CD4-positive, alpha-beta T cell treated with Interleukin-6 for 4 hours (primary cell): ENCODE results near the gene SMARCA4.

Experiments
- DNase-seq: peaks from one replicate; pipeline ENCODE4 v3.0.0-alpha.2; 2020; ENCODE audit warnings: mixed read lengths

The SMARCA4 gene

GRCh38 chr19:11017275-11018035 lies 56.6 kb downstream of the SMARCA4 start:
- DNase-seq, result no peak

DNA sequence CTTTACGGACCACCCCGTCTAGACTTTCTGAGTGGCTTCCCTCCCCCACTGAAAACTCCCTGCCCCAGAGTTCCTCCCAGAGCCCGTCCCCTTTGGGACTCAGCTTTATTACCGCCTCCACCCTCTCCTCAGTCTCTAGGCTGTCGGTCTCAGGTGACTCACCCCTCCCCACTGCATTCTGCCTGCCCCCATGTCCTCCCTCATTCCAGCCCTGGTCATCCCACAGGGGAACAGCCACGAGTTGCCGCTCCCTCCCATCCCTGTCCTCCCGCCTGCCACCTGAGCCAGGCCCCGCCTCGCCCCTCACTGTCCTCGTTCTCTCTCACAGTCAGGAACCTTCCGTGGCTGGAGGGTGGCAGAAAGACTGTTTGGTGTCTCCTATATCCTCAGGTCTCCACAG lies 57.3 kb downstream of the SMARCA4 start:
- DNase-seq, result no peak

GRCh38 chr19:11018763-11019162 lies 57.9 kb downstream of the SMARCA4 start:
- no peak for DNase-seq

DNA sequence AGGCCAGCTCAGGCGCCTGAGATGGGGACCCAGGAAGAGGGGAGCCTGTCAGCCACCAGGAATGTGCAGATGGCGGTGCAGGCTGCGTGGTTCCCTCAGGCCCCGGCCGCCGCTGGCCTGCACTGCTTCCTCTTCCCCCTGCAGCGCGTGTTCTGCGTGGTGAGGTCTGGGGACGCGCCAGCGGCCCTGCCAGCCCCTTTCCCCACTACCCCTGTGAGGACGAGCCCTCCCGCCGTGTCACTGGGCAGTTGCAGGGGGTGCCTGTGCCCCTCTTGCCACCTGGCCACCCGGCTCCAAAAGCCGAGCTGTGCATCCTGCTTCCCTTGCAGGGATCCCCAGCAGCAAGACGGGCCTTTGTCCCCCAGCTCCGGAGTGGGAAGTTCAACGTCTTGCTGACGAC lies 58.4 kb downstream of the SMARCA4 start:
- DNase-seq, result no peak

- no peak for DNase-seq
Observed at GRCh38 chr19:11019824-11020223, 59.0 kb downstream of the SMARCA4 start.

- no peak for DNase-seq
Observed at GRCh38 chr19:11020423-11020822, 59.6 kb downstream of the SMARCA4 start.

- DNase-seq, result no peak
Observed at GRCh38 chr19:11020982-11021759, 60.3 kb downstream of the SMARCA4 start.

DNA sequence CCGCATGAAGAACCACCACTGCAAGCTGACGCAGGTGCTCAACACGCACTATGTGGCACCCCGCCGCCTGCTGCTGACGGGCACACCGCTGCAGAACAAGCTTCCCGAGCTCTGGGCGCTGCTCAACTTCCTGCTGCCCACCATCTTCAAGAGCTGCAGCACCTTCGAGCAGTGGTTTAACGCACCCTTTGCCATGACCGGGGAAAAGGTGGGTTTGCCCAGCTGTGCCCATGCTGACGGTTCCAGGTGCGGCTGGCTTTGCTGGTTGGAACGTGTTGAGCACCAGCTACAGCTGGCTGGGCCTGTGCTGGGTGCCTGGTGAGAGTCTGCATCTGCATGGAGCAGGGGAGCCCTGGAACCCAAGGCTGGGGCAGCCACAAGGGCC lies 60.9 kb downstream of the SMARCA4 start:
- no peak for DNase-seq

GRCh38 chr19:11023016-11023415 lies 62.2 kb downstream of the SMARCA4 start:
- DNase-seq, result no peak

- no peak for DNase-seq
Observed at GRCh38 chr19:11023710-11024109, 62.9 kb downstream of the SMARCA4 start.

DNA sequence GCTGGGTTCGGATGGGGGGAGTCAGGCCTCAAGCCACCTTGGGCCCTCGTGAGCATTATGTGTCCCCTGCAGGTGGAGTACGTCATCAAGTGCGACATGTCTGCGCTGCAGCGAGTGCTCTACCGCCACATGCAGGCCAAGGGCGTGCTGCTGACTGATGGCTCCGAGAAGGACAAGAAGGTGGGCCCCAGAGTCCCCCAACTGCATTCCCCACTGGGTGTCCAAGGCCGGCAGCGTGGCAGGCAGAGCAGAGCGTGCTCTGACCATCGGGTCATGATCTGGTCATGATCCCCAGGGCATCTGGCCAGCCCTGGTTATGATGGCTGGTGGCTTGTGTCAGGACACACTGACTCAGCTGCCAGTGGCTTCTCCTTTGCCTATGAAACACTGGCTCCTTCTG lies 63.4 kb downstream of the SMARCA4 start:
- DNase-seq, result no peak

- DNase-seq, result no peak
Observed at GRCh38 chr19:11025006-11025405, 64.2 kb downstream of the SMARCA4 start.

DNA sequence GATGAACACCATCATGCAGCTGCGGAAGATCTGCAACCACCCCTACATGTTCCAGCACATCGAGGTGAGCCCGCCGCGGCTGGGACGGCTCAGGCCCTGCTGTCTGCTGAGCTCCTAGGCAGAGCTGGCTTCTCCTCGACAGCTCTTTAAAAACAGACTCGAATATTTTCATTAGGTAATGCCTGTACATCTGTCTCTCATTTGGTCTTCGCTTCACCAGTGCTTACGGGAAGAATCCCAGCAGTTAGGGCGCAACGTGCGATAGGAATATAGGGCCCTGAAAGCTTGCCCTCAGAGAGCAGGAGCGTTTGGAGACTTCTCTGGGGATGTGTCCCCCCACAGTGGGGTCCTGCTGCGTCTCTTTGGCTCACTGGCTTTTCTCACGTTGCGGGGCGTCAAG lies 64.6 kb downstream of the SMARCA4 start:
- DNase-seq, result no peak

GRCh38 chr19:11025997-11026396 lies 65.2 kb downstream of the SMARCA4 start:
- no peak for DNase-seq

DNA sequence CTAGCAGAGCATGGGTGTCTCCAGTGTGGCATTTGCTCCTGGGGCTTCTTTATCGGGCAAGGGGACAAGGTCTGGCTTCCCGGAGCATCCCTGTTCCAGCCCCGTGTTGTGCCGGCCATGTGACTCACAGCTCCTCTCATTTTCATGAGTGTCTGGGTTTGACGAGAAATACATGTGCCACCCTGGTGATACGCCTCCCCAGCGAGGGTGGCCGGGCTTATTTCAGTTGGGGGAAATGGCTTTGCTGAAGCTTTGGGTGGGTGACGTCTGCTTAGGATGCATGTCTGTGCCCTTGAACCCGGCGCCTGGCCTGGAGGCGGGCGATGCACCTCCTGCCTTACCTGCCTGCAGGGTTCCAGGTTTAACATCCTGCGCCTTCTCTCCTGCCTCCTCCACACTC lies 66.6 kb downstream of the SMARCA4 start:
- no peak for DNase-seq

- no peak for DNase-seq
Observed at GRCh38 chr19:11028146-11028545, 67.3 kb downstream of the SMARCA4 start.

- DNase-seq, result no peak
Observed at GRCh38 chr19:11031421-11032070, 70.7 kb downstream of the SMARCA4 start.

DNA sequence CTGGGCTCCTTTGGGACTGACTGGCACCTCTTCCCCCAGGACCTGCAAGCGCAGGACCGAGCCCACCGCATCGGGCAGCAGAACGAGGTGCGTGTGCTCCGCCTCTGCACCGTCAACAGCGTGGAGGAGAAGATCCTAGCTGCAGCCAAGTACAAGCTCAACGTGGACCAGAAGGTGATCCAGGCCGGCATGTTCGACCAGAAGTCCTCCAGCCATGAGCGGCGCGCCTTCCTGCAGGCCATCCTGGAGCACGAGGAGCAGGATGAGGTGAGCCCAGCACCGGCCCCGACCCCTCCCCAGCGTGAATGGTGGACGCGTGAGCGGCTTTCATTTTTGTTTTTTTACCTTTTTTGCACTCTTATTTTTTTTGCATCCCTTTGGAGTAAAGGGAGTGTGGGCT lies 72.4 kb downstream of the SMARCA4 start:
- DNase-seq, result no peak

GRCh38 chr19:11033763-11034162 lies 72.9 kb downstream of the SMARCA4 start:
- DNase-seq, result no peak

DNA sequence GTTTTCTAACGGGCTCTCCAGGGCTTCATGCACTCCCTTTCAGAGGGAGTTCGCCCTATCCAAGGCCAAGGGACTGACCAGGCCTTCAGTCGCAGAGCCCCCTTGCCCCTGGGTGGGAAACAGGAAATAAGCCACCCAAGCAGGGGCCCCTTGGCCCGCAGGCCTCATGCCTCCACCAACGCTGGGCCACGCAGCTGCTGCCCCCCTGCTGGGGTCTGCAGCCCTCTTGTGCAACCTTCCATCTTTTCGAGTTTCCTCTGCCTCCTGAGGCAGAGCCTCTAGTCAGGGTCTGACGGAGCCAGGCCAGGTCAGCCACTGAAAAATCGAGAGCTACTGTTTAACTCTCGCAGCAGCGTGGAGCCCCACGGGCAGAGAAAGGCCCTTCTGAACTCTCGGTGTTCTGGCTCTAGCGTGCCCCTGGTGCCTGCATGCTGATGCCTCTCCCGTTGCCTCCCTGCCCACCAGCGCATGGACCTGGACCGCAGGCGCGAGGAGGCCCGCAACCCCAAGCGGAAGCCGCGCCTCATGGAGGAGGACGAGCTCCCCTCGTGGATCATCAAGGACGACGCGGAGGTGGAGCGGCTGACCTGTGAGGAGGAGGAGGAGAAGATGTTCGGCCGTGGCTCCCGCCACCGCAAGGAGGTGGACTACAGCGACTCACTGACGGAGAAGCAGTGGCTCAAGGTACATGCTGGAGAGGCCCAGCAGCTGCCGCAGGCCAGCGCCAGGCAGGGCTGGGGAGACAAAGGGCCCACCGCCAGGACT lies 73.8 kb downstream of the SMARCA4 start:
- DNase-seq, result no peak

DNA sequence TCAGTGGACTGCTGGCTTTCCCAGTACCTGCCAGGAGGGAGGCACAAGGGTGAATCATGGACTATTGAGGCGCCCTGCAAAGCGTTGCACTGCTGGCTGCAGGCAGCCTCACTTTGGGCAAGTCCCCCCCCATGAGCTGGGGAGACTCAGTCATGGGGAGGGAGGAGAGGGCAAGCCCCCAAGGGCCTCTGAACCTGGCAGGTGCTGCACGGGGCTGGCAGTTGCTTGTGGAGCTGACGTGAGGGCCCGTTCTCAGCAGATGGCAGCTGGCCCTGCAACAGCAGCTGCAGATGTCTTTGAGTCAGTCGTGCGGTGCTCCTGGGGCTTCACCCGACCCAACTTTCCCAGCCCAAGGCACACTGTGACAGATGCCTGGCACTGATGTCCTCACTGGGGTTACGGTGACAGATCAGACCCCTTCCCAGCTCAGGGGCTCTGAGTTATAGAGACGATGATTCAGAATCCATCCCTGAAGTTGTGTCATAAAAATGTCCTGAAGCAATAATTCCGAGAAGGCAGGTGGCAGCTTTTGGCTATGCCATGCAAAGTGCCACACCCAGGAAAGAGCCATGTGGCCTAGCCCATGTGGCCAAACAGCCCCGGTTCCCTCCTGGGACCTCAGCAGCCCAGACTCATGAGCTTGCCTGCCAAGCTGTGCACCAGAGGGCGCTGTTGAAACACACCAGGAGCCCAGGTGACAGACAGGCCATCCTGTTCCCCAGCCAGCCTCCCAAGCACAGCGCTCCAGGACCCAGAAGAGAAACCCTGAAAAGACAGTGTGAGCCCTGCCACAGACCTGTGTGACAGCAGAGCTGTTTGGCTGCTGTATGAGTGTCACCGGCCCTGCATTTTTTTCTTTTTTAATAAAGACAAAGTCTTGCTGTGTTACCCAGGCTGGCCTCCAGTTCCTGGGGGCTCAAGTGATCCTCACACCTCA lies 74.9 kb downstream of the SMARCA4 start:
- peak; percentile 94 for DNase-seq

DNA sequence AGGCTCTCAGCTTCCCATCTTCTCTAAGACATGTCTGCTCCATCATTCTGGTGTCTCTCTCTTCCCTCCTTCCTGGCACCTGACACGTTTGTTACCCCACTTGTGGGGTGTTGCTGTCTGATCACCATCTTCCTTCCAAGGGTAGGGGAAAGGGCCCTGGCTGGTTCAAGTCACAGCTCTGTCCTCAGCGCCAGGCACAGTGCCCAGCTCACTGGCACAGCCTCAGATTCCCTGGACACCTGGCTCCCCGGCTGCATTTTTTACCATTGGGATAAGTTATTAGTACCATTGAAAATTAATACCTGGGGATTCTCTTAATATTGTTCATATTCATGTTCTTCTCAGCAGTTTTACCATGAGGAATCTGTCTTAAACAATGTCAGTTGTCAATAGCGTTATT lies 77.7 kb downstream of the SMARCA4 start:
- DNase-seq, result no peak
